B cell (primary cell): ENCODE measurements around the gene LDLRAD1. TPM values are rescaled to one million over a fixed set of nuclear protein-coding genes. Genes with fewer than 3 reads are reported as not detected.

Experiments
- ATAC-seq: fragments of 200-7000 bp; cut with Tn5 transposase; one replicate; pipeline ENCODE4 v1.10.0; 2021; ENCODE audit warnings: low read depth, mild to moderate bottlenecking, moderate number of reproducible peaks, moderate library complexity
- CTCF ChIA-PET: fragments of 350-600 bp; sonication (Branson Sonifier 250); formaldehyde crosslinking; loops from one replicate; lab custom pipeline; 2021; ENCODE audit warnings: antibody characterized with exemption, inconsistent platforms; lab: Charles Lee
- POLR2A ChIA-PET: fragments of 350-600 bp; sonication (Branson Sonifier 250); formaldehyde crosslinking; loops from one replicate; lab custom pipeline; 2021; ENCODE audit warnings: antibody characterized with exemption; lab: Charles Lee
- DNase-seq: peaks from one replicate; pipeline ENCODE4 v3.0.0; 2013
- H2AFZ ChIP-seq: 2 replicates; pipeline ENCODE4 v1.6.1; 2012; ENCODE audit warnings: mild to moderate bottlenecking, low read depth, low read length; ENCODE audit not compliant: insufficient read depth, poor library complexity, severe bottlenecking
- H3K27ac ChIP-seq, 2 donors: 1 replicate in 1 of 2; 2 replicates in 1 of 2; pipeline ENCODE4 v1.5.1; 2012 to 2013; ENCODE audit warnings: low read length in 2 of 2, mild to moderate bottlenecking in 2 of 2, moderate library complexity in 1 of 2
- H3K27me3 ChIP-seq, 4 experiments: fragments of 200-600 bp in 1 of 4; sonication (generic) in 1 of 4; replicated peaks in 1 of 4; 1 replicate in 2 of 4; 2 replicates in 2 of 4; pipeline versions ENCODE4 v1.6.1 to v1.7.0; 2013 to 2016; ENCODE audit warnings: low read length in 3 of 4, mild to moderate bottlenecking in 2 of 4, mixed read lengths in 1 of 4, moderate library complexity in 1 of 4; ENCODE audit not compliant: insufficient read depth in 4 of 4, control insufficient read depth in 3 of 4; ENCODE audit errors: control extremely low read depth in 1 of 4
- H3K36me3 ChIP-seq, 2 experiments: replicated peaks in 1 of 2; 1 replicate in 1 of 2; 2 replicates in 1 of 2; pipeline versions ENCODE4 v1.6.1 to v1.7.1; 2013; ENCODE audit warnings: low read length in 1 of 2; ENCODE audit not compliant: insufficient read depth in 2 of 2, control insufficient read depth in 1 of 2; ENCODE audit errors: control extremely low read depth in 1 of 2, extremely low read depth in 1 of 2
- H3K4me1 ChIP-seq, 2 donors: fragments of 200-600 bp in 1 of 2; sonication (generic) in 1 of 2; 1 replicate in 1 of 2; 2 replicates in 1 of 2; pipeline versions ENCODE4 v1.5.1 to v1.6.1; 2013 to 2017; ENCODE audit warnings: low read length in 2 of 2; ENCODE audit not compliant: control insufficient read depth in 2 of 2, insufficient read depth in 2 of 2
- H3K4me2 ChIP-seq: replicated peaks from 2 replicates; pipeline ENCODE3; 2012; ENCODE audit warnings: mild to moderate bottlenecking, low read depth, low read length; ENCODE audit not compliant: poor library complexity, severe bottlenecking
- H3K4me3 ChIP-seq, 5 experiments: fragments of 200-600 bp in 1 of 5; sonication (generic) in 1 of 5; 1 replicate in 3 of 5; 2 replicates in 2 of 5; pipeline versions ENCODE4 v1.5.1 to v1.7.0; 2011 to 2016; ENCODE audit warnings: low read length in 4 of 5, mild to moderate bottlenecking in 4 of 5, low read depth in 2 of 5, control low read depth in 1 of 5, moderate library complexity in 1 of 5; ENCODE audit not compliant: insufficient read depth in 1 of 5; ENCODE audit errors: control extremely low read depth in 1 of 5, extremely low read depth in 1 of 5
- H3K79me2 ChIP-seq: fragments of 200-600 bp; sonication (generic); one replicate; pipeline ENCODE4 v1.6.0; 2016; ENCODE audit warnings: low read length; ENCODE audit not compliant: control insufficient read depth, insufficient read depth
- H3K9ac ChIP-seq: fragments of 200-600 bp; sonication (generic); 2 replicates; pipeline ENCODE4 v1.6.1; 2017; ENCODE audit warnings: mild to moderate bottlenecking, low read length, moderate library complexity
- H3K9me3 ChIP-seq, 3 donors: one replicate each; pipeline versions ENCODE4 v1.6.1 to v1.7.1; 2013; ENCODE audit warnings: low read length in 2 of 3; ENCODE audit not compliant: control insufficient read depth in 2 of 3, insufficient read depth in 1 of 3; ENCODE audit errors: control extremely low read depth in 1 of 3
- H4K20me1 ChIP-seq: 2 replicates; pipeline ENCODE4 v1.6.0; 2012; ENCODE audit warnings: mild to moderate bottlenecking, low read length; ENCODE audit not compliant: insufficient read depth, control insufficient read depth, poor library complexity, severe bottlenecking
- H3K27ac Mint-ChIP-seq: one replicate; pipeline ENCODE4 v1.8.0; 2021; ENCODE audit warnings: mixed read lengths
- H3K27me3 Mint-ChIP-seq: one replicate; pipeline ENCODE4 v1.8.0; 2021; ENCODE audit warnings: mixed read lengths
- H3K4me1 Mint-ChIP-seq: one replicate; pipeline ENCODE4 v1.8.0; 2021; ENCODE audit warnings: mixed read lengths
- H3K4me3 Mint-ChIP-seq: one replicate; pipeline ENCODE4 v1.8.0; 2021; ENCODE audit warnings: mixed read lengths
- H3K9me3 Mint-ChIP-seq: one replicate; pipeline ENCODE4 v1.8.0; 2022; ENCODE audit warnings: mixed read lengths; ENCODE audit not compliant: insufficient read depth
- CTCF ChIP-seq: fragments of 200-600 bp; IDR thresholded peaks from one replicate; pipeline ENCODE4 v1.8.0; 2022; ENCODE audit warnings: antibody characterized with exemption, mild to moderate bottlenecking
- EZH2 ChIP-seq: IDR thresholded peaks from 2 replicates; pipeline ENCODE4 v1.6.1; 2012; ENCODE audit warnings: borderline replicate concordance, low read depth, mild to moderate bottlenecking, moderate library complexity, low read length; ENCODE audit not compliant: insufficient read depth, poor library complexity, severe bottlenecking
- WGBS: methylation state at CpG from one replicate; pipeline ENCODE4 v1.1.5; 2013; ENCODE audit warnings: missing lambda C conversion rate; ENCODE audit not compliant: insufficient coverage; 5-methylcytosine and 5-hydroxymethylcytosine counted together
- intact Hi-C: fragments of 100-400 bp; cut with micrococcal nuclease; formaldehyde crosslinking; loops from one replicate; pipeline ENCODE4 v1.10.0; 2022
- polyA plus RNA-seq: library from polyadenylated mRNA; depleted of rRNA; stranded (reverse); fragments of >200 nt; gene quantifications from 2 replicates; pipeline ENCODE4 v1.2.3, GENCODE V29; 2012
- total RNA-seq, 2 donors: library from RNA; stranded (reverse); fragments of 120-200 nt in 1 of 2; gene quantifications; 1 replicate in 1 of 2; 2 replicates in 1 of 2; pipeline versions ENCODE4 v1.2.3 to v1.2.4, GENCODE V29; 2013 to 2022

LDLRAD1 gene
- total and polyA plus RNA-seq, 2 donors (not counting 1 experiment from before 2014, with no cell fraction given) = not detected

- DNase-seq (no peak), ATAC-seq (no peak)
- Histone ChIP-seq H4K20me1 (no peaks in the 10 kb centered on the region), H3K36me3 (no peaks in the 10 kb centered on the region), H3K4me1 (no peaks in the 10 kb centered on the region), H3K9ac (no peak overlapping the region), H3K9me3 (peaks cover 0 to 22% (median 3%) of the 10 kb centered on the region in 3 donors), H3K27me3 (peaks cover 0 to 4% (median 0%) of the 10 kb centered on the region in 4 experiments), H3K27ac (no peak overlapping the region), H3K4me3 (no peak overlapping the region), H2AFZ (no peak overlapping the region), H3K4me2 (no peak overlapping the region), H3K79me2 (no peaks in the 10 kb centered on the region)
- intact Hi-C loops = no loop called here
- POLR2A ChIA-PET = no interaction called here
- Mint-ChIP-seq H3K4me1 (no peaks in the 10 kb centered on the region), H3K9me3 (no peaks in the 10 kb centered on the region), H3K27me3 (peaks cover 3% of the 10 kb centered on the region), H3K27ac (no peak overlapping the region), H3K4me3 (no peak overlapping the region)
- 81% methylated on average over 4 of the region's 4 CpGs for WGBS
- CTCF ChIA-PET = interaction anchor here (1.0 kb wide), 1 partner anchor 33 kb away, joined by 3 read pairs; no protein-coding TSS in a partner anchor
- TF ChIP-seq CTCF = no peak
- TF ChIP-seq EZH2 = no peak
Measured at GRCh38 chr1:53992085-53992874, 25.7 kb downstream of the LDLRAD1 start.

GRCh38 chr1:53987880-53988279, 30.1 kb downstream of the LDLRAD1 start:
- DNase-seq = no peak
- Histone ChIP-seq H4K20me1 (no peaks in the 10 kb centered on the region), H2AFZ (no peak overlapping the region), H3K4me2 (no peak overlapping the region), H3K36me3 (no peaks in the 10 kb centered on the region), H3K4me3 (no peak overlapping the region), H3K9ac (no peak overlapping the region), H3K79me2 (no peaks in the 10 kb centered on the region), H3K9me3 (peaks cover 0 to 19% (median 3%) of the 10 kb centered on the region in 3 donors), H3K4me1 (no peaks in the 10 kb centered on the region), H3K27me3 (peaks cover 0 to under 1% (median 0%) of the 10 kb centered on the region in 4 experiments), H3K27ac (no peak overlapping the region)
- TF ChIP-seq EZH2 (no peak), CTCF (no peak)
- ATAC-seq = no peak
- Mint-ChIP-seq H3K4me3 (no peak overlapping the region), H3K27me3 (peaks cover 3% of the 10 kb centered on the region), H3K9me3 (no peaks in the 10 kb centered on the region), H3K4me1 (no peaks in the 10 kb centered on the region), H3K27ac (no peak overlapping the region)
- POLR2A ChIA-PET = no interaction called here
- WGBS = no CpG with 5 or more reads among the region's 2 CpGs
- CTCF ChIA-PET = no interaction called here
- intact Hi-C loops = no loop called here
